ENCODE results near the gene MEAK7. TPM values are rescaled to one million over a fixed set of nuclear protein-coding genes. Genes with fewer than 3 reads are reported as not detected.

The MEAK7 gene
- total RNA-seq, 1 donor from 2014 or later: 47.9 TPM

DNA sequence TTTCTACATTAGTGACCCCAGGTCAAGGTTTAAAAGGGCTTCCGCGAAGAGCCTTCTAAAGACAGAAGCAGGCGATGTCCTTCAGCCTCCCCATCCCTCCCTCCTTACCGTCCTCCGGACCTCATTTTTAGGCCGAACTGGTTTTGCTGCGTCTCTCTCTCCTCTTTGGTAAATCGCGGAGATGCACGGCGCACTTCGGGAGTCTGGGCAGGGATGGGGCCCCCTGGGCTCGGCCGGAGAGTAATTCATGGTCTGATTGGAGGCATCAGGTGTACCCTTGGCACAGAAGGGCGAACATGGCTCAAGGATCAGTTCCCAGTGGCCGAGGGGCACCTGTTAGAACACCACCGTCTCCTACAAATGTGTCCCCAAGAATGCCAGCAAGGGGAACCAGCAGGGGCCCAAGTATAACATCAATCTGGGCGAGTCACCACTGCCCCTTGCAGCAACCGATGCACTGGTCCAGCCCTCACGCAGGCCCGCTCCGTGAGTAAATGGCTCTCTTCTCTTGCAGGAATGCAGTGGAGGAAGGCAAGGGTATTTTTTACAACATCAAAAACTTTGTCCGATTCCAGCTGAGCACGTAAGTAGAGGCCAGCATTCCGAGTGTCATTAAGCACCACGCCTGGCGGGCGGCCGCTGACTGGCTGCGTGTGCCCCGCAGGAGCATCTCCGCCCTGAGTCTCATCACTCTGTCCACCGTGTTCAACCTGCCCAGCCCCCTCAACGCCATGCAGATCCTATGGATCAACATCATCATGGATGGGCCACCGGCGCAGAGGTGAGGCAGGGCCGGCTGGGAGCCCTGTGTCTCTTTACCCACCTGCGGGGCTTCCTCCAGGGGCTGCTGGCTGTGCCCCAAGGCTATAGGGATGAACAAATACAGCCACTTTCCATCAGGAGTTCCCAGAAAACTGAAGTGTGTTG, 45.6 kb downstream of the MEAK7 start:
- no peak for DNase-seq (ENCODE audit: low read depth)
- FAIRE-seq: no peak
- TF ChIP-seq, protein P1, sequence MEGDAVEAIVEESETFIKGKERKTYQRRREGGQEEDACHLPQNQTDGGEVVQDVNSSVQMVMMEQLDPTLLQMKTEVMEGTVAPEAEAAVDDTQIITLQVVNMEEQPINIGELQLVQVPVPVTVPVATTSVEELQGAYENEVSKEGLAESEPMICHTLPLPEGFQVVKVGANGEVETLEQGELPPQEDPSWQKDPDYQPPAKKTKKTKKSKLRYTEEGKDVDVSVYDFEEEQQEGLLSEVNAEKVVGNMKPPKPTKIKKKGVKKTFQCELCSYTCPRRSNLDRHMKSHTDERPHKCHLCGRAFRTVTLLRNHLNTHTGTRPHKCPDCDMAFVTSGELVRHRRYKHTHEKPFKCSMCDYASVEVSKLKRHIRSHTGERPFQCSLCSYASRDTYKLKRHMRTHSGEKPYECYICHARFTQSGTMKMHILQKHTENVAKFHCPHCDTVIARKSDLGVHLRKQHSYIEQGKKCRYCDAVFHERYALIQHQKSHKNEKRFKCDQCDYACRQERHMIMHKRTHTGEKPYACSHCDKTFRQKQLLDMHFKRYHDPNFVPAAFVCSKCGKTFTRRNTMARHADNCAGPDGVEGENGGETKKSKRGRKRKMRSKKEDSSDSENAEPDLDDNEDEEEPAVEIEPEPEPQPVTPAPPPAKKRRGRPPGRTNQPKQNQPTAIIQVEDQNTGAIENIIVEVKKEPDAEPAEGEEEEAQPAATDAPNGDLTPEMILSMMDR (IDR thresholded peaks at IDR 0.05; ENCODE audit: insufficient read depth, low read length, severe bottlenecking): no peak
- Histone ChIP-seq H3K36me3 (ENCODE audit: control insufficient read depth, insufficient read depth, low read length) (peaks cover 14% of the 10 kb centered on the region), H3K4me3 (ENCODE audit: low read depth, low read length) (no peak overlapping the region), H3K27me3 (ENCODE audit: control insufficient read depth, insufficient read depth, low read length) (no peaks in the 10 kb centered on the region)

DNA sequence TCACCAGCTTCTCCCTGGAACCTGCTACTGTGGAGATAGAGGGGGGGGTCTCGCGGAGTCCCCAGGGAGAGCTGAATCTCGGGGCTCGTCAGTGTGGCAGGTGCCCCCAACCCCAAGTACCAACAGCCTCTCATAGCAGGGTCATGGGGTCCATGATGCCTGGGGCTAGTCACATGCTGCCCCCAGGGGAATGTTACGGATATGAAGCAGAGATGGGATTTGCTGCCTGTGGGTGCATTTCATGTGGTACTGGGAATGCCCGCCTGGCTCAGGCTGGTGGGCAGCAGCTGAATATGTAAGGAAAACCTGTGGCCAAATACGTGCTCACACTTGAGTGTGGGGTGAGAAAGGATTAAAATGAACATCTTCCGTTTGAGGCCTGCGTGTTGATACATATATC, 49.4 kb downstream of the MEAK7 start:
- Histone ChIP-seq H3K36me3 (ENCODE audit: control insufficient read depth, insufficient read depth, low read length) (peaks cover under 1% of the 10 kb centered on the region), H3K4me3 (ENCODE audit: low read depth, low read length) (no peak overlapping the region), H3K27me3 (ENCODE audit: control insufficient read depth, insufficient read depth, low read length) (no peaks in the 10 kb centered on the region)
- TF ChIP-seq, protein P1 (IDR thresholded peaks at IDR 0.05; ENCODE audit: insufficient read depth, low read length, severe bottlenecking): no peak
- DNase-seq (ENCODE audit: low read depth): no peak
- FAIRE-seq: no peak

Other genes with a start within 250 kb of the MEAK7 start
- gene WFDC1, start 209.8 kb downstream of the MEAK7 start, total RNA-seq: not detected in 2 replicates
- gene ATP2C2, start 136.1 kb downstream of the MEAK7 start, total RNA-seq: 32.1 and 204 TPM in 2 replicates
- gene COTL1, start 113.4 kb upstream of the MEAK7 start, total RNA-seq: 35.3 and 43.4 TPM in 2 replicates
- gene KLHL36, start 143.9 kb upstream of the MEAK7 start, total RNA-seq: 78.7 and 83.0 TPM in 2 replicates
- gene USP10, start 195.3 kb upstream of the MEAK7 start, total RNA-seq: 33.7 and 47.1 TPM in 2 replicates

Measured in bronchial epithelial cell (primary cell).